Stimulated activated CD8-positive, alpha-beta memory T cell treated with anti-CD3 and anti-CD28 coated beads, Interleukin-15, amount 100 ng/mL, for 4 hours (primary cell): ENCODE data around the gene PELI2.

Experiments
- DNase-seq, 2 donors: peaks; one replicate each; pipeline ENCODE4 v3.0.0-alpha.2; 2020; ENCODE audit warnings: low read depth in 2 of 2

Gene PELI2

GRCh38 chr14:56244138-56244789, 126.1 kb downstream of the PELI2 start:
- DNase-seq = no peak

DNA sequence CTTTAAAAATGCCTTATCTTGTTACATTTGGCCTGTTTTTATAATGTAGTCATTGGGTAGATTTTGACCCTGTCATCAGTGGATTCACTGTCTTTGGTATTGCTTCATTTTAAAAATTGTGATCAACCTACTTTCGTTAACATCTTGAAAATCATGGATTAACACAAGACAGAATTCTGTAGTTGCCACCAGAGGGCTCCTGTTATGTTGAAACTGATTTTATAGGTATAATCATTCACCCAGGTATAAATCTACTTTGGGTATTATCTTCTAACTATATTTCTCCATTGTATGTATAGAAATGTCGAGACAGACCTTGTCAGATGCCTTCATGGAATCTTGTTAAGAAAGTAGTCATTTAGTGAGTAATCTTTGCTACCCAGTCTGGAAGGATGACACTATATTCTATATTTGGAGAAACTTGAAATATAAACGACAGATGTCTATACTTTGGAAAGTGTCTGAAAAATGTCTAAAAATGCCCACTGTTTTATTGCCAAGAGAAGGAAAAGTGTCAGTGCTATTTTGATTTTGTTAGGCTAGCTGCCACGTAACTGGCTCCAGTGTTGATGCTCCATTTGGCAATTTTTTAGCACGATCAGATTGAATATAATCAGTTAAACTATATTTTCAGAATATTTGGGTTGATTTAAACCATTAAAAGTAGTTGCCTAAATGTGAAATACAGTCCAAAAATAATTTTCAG, 129.4 kb downstream of the PELI2 start:
- no peak for DNase-seq

DNA sequence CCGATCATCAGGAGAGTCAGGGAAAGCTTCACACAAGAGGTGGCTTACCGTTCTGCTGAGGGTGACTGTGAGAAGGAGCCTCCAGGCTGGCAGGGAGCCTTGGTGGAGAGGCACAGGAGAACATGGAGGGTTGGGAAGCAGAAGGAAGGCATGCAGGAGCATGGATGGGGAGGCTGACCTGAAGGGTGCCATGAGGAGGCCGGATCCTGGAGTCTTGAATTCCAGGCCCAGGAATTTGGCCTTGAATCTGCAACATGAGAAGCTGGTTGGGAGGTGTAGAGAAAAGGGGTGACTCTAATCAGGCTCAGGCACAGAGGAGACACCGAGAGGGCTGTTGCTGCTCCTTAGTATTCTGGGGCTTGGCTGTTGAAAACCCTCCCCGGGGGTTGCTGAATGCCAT, 130.2 kb downstream of the PELI2 start:
- DNase-seq = no peak

DNA sequence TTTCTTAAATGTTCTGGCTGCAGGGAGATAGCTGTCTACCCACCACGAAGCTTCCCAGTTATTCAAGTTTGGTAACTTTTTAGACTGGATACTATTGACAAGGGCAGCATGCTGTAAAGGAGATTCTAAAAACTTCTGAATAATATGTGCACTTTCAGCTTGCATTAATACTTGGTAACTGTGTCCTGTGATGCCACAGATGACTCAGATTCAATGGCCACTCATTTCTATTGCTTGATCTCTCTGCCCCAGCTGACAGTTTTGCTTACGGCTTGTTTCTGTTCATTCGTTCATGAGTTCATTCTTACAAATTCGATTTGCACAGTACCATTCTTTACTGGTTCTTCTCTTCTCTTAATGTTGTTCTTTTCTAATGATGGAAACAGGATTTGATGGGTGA, 142.8 kb downstream of the PELI2 start:
- DNase-seq = no peak

DNA sequence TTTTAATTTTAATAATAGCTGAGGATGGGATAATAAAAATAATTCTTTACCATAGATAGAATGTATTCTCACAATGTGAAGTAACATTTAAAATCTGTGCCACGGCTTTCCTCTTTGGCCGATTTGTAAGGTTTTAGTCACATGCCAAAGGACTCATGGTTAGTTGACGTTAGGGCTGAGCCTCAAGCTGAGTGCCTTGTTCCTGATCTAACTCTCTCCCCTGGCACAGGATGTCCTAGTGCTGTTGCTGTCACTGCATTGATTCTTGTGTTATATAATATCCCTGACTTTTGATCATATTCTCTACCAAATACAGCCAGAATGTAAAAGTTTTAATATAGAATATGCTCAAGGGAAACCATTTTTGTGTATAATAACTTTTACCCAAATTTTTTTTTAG, 144.3 kb downstream of the PELI2 start:
- no peak for DNase-seq

DNA sequence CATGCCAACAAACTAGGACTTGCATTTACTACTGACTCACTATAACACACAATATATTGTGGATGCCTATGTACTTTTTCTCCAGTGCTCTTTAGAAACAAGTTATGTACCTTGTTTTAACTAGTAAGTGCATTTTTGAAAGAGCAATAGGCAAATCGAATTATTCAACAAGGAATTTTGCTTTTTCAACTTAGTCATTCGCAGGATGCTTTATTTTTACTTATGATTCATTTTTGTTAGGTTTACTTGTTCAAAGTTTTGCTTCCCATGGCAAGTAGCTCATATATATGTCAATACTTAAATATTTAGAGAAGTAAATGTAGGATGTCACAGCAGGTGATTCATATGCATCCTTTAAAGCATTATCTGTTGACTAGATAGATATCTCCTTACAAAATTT, 149.8 kb downstream of the PELI2 start:
- DNase-seq = no peak

DNA sequence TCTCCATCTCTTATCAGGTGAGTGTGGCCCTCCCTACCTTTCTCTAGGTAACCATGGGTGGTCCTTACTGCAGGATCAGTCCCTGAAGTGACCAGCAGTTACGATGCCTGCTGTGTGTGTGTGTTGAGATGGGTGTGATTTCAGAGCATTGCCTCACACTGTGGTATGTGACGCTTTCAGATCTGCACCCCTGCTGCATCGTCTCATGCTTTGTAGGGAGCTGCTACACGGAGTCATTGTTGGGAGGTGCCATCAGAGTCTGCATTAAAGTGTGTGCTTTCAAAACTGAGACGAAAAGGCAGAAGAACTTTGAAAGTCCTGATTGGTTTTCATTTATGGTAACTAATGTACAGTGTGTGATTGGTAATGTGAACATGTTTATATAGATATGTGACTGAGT, 150.5 kb downstream of the PELI2 start:
- no peak for DNase-seq

- DNase-seq = no peak
Measured at GRCh38 chr14:56270921-56271320, 152.7 kb downstream of the PELI2 start.

DNA sequence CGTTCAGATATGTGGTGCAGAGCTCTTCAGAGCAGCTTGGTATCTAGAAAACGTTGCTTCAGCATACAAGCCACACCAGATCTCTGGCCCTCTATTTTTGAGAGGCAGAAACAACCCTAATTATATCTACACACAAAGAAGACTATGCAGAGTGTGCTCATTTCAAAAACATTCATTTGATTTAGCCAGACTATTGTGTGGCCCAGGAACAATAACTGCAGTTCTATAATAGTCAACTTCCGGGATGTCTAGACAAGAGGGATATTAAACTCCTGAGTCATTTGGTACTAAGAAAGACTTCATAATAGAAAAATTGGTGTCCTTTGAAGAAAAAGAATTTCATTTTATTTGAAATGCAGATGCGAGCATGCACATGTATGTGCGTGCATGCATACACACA, 153.8 kb downstream of the PELI2 start:
- DNase-seq = no peak

GRCh38 chr14:56273155-56273554, 154.9 kb downstream of the PELI2 start:
- DNase-seq = no peak

GRCh38 chr14:56273951-56274350, 155.7 kb downstream of the PELI2 start:
- no peak for DNase-seq

GRCh38 chr14:56274556-56274955, 156.3 kb downstream of the PELI2 start:
- DNase-seq = no peak

- DNase-seq = no peak
Measured at GRCh38 chr14:56276108-56276507, 157.9 kb downstream of the PELI2 start.

DNA sequence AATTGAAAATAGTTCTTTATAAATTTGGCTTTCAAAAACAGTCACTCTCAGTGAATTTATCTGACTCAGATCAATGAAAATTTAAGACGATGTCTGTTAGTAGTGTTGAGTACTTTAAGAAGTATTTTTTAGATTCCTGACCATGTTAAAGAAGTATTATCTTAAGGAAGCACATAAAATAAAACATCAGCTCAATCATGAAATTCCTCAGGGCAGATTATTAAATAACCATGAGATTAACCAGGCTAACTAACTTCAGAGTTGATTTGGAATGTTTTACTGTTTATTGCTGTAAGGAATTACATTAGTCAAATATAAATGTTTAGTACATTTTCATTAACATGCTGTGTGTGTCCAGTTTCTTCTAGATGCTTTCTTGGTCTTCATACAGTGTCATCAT, 160.2 kb downstream of the PELI2 start:
- no peak for DNase-seq

GRCh38 chr14:56280843-56281242, 162.6 kb downstream of the PELI2 start:
- no peak for DNase-seq

DNA sequence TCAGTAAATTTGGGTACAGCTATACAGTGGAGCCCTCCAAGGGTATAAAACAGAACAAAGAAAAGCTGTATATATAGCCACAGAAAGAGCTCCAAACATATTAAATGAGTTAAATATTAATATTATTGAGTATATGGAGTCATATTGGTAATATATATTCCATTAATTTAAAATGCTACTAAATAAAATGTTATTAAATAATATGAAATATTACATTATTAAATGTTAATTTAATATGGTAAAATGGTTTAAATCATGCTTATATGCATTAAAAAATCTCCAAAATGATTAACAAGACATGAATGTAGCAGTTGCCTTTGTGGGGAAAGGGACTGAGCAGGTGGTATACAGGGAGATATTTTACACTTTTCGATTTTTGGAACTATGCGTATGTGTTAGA, 164.0 kb downstream of the PELI2 start:
- DNase-seq = no peak

GRCh38 chr14:56284641-56285040, 166.4 kb downstream of the PELI2 start:
- no peak for DNase-seq

DNA sequence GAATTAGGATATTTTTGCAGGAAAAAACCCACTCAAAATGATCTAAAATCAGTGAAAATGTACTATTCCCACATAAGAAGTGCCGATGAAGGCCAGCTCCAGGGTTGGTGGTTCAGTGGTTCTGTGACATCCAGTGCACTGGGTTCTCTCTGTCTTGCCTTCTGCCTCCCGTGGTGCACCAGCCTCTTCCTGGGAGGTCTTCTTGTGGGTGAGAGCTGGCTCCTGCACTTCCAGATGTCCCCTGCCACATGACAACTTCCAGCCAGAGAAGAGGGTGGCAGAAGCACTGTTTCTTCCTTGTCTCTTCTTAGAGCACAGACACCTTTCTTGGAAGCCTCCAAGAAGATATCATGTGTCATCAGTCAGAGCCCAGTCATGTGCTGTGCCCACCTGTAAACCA, 170.9 kb downstream of the PELI2 start:
- no peak for DNase-seq

DNA sequence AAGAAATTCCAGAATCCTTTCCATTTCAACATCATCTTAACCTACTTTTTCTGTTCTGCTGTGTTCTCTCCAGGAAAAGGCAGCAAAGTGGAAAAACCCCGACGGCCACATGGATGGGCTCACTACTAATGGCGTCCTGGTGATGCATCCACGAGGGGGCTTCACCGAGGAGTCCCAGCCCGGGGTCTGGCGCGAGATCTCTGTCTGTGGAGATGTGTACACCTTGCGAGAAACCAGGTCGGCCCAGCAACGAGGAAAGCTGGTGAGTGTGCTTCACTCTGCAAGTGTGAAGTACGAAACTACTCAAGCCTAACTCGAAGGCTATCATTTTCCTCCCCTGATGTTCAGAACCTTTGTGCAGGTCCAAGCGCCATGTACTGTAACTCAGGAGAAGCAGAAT, 172.0 kb downstream of the PELI2 start:
- no peak for DNase-seq

DNA sequence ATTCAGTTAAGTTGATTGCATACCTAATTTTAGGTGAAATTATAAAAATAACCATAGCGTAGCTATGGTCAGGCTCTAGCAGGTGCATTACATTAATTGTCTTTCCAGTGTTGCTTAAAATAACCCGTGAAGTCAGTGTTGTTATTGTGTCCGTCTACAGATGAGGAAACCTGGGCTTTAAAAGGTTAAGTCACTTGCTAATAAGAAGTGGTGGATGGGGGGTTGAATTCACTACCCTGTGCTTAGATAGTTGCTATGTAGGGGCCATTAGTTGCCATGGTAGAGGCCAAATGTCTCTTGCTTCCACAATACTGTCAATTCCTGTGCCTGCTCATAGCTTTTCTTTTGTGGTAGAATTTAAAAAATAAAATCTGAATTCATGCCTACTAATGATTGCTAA, 174.8 kb downstream of the PELI2 start:
- DNase-seq = no peak

DNA sequence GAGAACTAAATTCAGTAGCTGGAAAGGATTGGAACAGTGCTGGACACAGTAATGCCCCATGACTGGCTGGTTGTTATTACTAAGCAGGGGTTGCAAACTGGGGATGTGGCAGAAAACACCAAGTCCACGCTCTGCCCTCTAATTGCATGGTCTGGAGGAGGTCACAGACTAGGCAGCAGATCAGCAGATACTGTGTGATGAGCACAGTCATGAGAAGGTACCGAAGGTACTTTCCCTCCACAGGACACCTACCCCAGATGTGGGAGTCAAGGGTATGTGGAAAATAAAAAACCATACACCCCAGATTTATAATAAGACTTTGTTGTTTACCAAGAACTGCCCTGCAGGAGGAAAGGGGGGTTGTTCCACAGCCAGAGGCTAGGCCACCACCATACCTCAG, 175.3 kb downstream of the PELI2 start:
- no peak for DNase-seq

- DNase-seq = no peak
Measured at GRCh38 chr14:56294128-56294527, 175.9 kb downstream of the PELI2 start.

GRCh38 chr14:56295743-56296142, 177.5 kb downstream of the PELI2 start:
- DNase-seq = no peak

DNA sequence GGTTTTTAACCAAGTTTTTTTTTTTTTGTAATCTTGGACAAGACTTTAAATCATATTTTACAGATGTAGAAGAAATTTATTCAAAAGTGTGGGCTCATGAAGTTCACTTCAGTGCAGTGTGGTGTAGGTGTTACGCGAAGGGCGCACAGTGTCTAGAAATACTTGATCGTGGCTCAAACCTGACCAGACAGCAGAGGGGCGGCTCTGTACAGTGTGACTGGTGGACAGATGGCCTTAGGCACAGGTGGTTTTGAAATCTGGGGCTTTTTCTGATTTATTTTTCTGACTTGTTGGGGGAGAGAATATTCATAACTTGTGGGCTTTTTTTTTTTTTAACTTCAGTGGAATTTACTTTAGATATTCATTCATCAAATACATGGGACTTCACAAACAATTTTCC, 179.2 kb downstream of the PELI2 start:
- no peak for DNase-seq
